ENCODE results near the gene BBIP1. TPM values are rescaled to one million over a fixed set of nuclear protein-coding genes. Genes with fewer than 3 reads are reported as not detected.
A peak's percentile ranks its signal among the peaks of the same experiment; 100 is the strongest.

Gene BBIP1
- total RNA-seq, 1 experiment from 2014 or later: 16.7 TPM

- H3K4me1 Mint-ChIP-seq (ENCODE audit: low read depth, unreplicated experiment): peaks cover 22% of the 10 kb centered on the region
- H3K4me1 ChIP-seq: peaks cover 39% of the 10 kb centered on the region
- H3K4me3 Mint-ChIP-seq (ENCODE audit: unreplicated experiment): no peak overlapping the region
- no peaks in the 10 kb centered on the region for H3K9me3 Mint-ChIP-seq (ENCODE audit: unreplicated experiment)
- CTCF ChIA-PET: no interaction called here
- no peak for TF ChIP-seq CTCF (IDR thresholded peaks at IDR 0.05; ENCODE audit: insufficient read depth in 1 of 2, low read depth in 1 of 2, low read length in 1 of 2, severe bottlenecking in 1 of 2, unreplicated experiment in 1 of 2)
- intact Hi-C loops (cut with micrococcal nuclease; ENCODE audit: unreplicated experiment): loop anchor here (5.0 kb wide), 1 partner anchor 42 kb away; no protein-coding TSS in a partner anchor
- H3K4me3 ChIP-seq (ENCODE audit: low read depth, low read length): no peak overlapping the region
- peaks cover 11% of the 10 kb centered on the region for H3K36me3 Mint-ChIP-seq (ENCODE audit: insufficient read depth, unreplicated experiment)
- H3K27me3 Mint-ChIP-seq (ENCODE audit: insufficient read depth, unreplicated experiment): no peaks in the 10 kb centered on the region
- H3K27me3 ChIP-seq (replicated peaks; ENCODE audit: control insufficient read depth, insufficient read depth, low read length): no peaks in the 10 kb centered on the region
- no peaks in the 10 kb centered on the region for H3K36me3 ChIP-seq (ENCODE audit: control insufficient read depth, insufficient read depth, low read length)
- POLR2A ChIA-PET: interaction anchor here (2.7 kb wide), 1 partner anchor 59 kb away, joined by 13 read pairs; the partner anchor contains the start of genes BBIP1 and SHOC2
- no peak for DNase-seq
- H3K9me3 ChIP-seq: no peaks in the 10 kb centered on the region
- BruUV-seq (replicated peaks): no TSS peak
- H3K27ac Mint-ChIP-seq (ENCODE audit: unreplicated experiment): no peak overlapping the region
These were observed 59.6 kb downstream of the BBIP1 start for GRCh38 chr10:110859206-110859972.

GRCh38 chr10:110858297-110858934, 60.6 kb downstream of the BBIP1 start:
- BruUV-seq (replicated peaks): no TSS peak
- ChIA-PET CTCF (interaction anchor here (1.2 to 1.7 kb wide), 6 partner anchors 9 to 61 kb away, joined by 3 to 9 read pairs (median 7); partner anchors contain the start of genes BBIP1, PDCD4 and SHOC2), POLR2A (interaction anchor here (1.3 to 2.7 kb wide), 5 partner anchors 13 to 60 kb away, joined by 4 to 32 read pairs (median 11); partner anchors contain the start of genes BBIP1, PDCD4 and SHOC2)
- peaks cover 39% of the 10 kb centered on the region for H3K4me1 ChIP-seq
- Mint-ChIP-seq H3K4me1 (ENCODE audit: low read depth, unreplicated experiment) (peaks cover 22% of the 10 kb centered on the region), H3K4me3 (ENCODE audit: unreplicated experiment) (peak overlapping the region; percentile 54), H3K27ac (ENCODE audit: unreplicated experiment) (peak overlapping the region; percentile 65), H3K9me3 (ENCODE audit: unreplicated experiment) (no peaks in the 10 kb centered on the region), H3K36me3 (ENCODE audit: insufficient read depth, unreplicated experiment) (peaks cover 11% of the 10 kb centered on the region), H3K27me3 (ENCODE audit: insufficient read depth, unreplicated experiment) (no peaks in the 10 kb centered on the region)
- H3K36me3 ChIP-seq (ENCODE audit: control insufficient read depth, insufficient read depth, low read length): no peaks in the 10 kb centered on the region
- no peaks in the 10 kb centered on the region for H3K9me3 ChIP-seq
- no peak for TF ChIP-seq CTCF (IDR thresholded peaks at IDR 0.05; ENCODE audit: insufficient read depth in 1 of 2, low read depth in 1 of 2, low read length in 1 of 2, severe bottlenecking in 1 of 2, unreplicated experiment in 1 of 2)
- DNase-seq: peak; percentile 53 to 58
- no peaks in the 10 kb centered on the region for H3K27me3 ChIP-seq (replicated peaks; ENCODE audit: control insufficient read depth, insufficient read depth, low read length)
- intact Hi-C loops (cut with micrococcal nuclease; ENCODE audit: unreplicated experiment): loop anchor here (5.0 kb wide), 1 partner anchor 41 kb away; no protein-coding TSS in a partner anchor
- H3K4me3 ChIP-seq (ENCODE audit: low read depth, low read length): no peak overlapping the region

Data from Caco-2 (cell line).